K562 (cell line): ENCODE results near the gene AP3M1. TPM values are rescaled to one million over a fixed set of nuclear protein-coding genes. Genes with fewer than 3 reads are reported as not detected.

ENCODE experiments used
- DEAF1 ChIP-seq: fragments of 450-650 bp; formaldehyde crosslinking; IDR thresholded peaks from 2 replicates; pipeline ENCODE4 v1.4.0; 2020; ENCODE audit warnings: mild to moderate bottlenecking, moderate library complexity
- ETV6 ChIP-seq, 3 experiments: fragments of 150-350 bp in 1 of 3; sonication (generic) in 1 of 3; formaldehyde crosslinking in 1 of 3; IDR thresholded peaks; 2 replicates each; pipeline versions ENCODE4 v1.6.1 to v1.8.0; 2014 to 2022; ENCODE audit warnings: borderline replicate concordance in 2 of 3, low read depth in 2 of 3, antibody characterized with exemption in 1 of 3, low read length in 1 of 3, mild to moderate bottlenecking in 1 of 3, missing genetic modification reagents in 1 of 3
- FIP1L1 ChIP-seq: fragments of 200-400 bp; formaldehyde crosslinking; IDR thresholded peaks from 2 replicates; pipeline ENCODE4 v1.6.1; 2018; ENCODE audit warnings: mild to moderate bottlenecking, low read depth, low read length; ENCODE audit not compliant: poor library complexity, severe bottlenecking
- HDAC2 ChIP-seq: fragments of 450-650 bp; IDR thresholded peaks from 2 replicates; pipeline ENCODE4 v1.6.1; 2016; ENCODE audit warnings: mild to moderate bottlenecking
- HES1 ChIP-seq: fragments of 450-650 bp; IDR thresholded peaks from 2 replicates; pipeline ENCODE4 v1.6.1; 2016; ENCODE audit warnings: low read depth, mild to moderate bottlenecking, moderate library complexity
- HNRNPLL ChIP-seq: fragments of 200-400 bp; formaldehyde crosslinking; IDR thresholded peaks from 2 replicates; pipeline ENCODE4 v1.6.1; 2017; ENCODE audit warnings: low read length, low read depth, mild to moderate bottlenecking; ENCODE audit not compliant: poor library complexity, severe bottlenecking
- PCBP1 ChIP-seq: fragments of 200-400 bp; formaldehyde crosslinking; IDR thresholded peaks from 2 replicates; pipeline ENCODE4 v1.6.1; 2018; ENCODE audit warnings: mild to moderate bottlenecking, low read depth, low read length; ENCODE audit not compliant: poor library complexity, severe bottlenecking
- SMARCC2 ChIP-seq: fragments of 450-650 bp; IDR thresholded peaks from 2 replicates; pipeline ENCODE4 v1.6.1; 2017; ENCODE audit warnings: antibody characterized with exemption, moderate library complexity, mild to moderate bottlenecking, low read depth
- SRSF3 ChIP-seq: fragments of 200-400 bp; formaldehyde crosslinking; IDR thresholded peaks from 2 replicates; pipeline ENCODE4 v1.6.1; 2016; ENCODE audit warnings: mild to moderate bottlenecking, low read length, moderate library complexity; ENCODE audit not compliant: insufficient read depth
- TAF1 ChIP-seq: IDR thresholded peaks from 2 replicates; pipeline ENCODE4 v1.6.1; 2011; ENCODE audit warnings: mild to moderate bottlenecking, low read length, moderate library complexity; ENCODE audit not compliant: insufficient read depth, control insufficient read depth, severe bottlenecking; ENCODE audit errors: extremely low read depth
- TBL1XR1 ChIP-seq, 2 experiments: IDR thresholded peaks; 2 replicates each; pipeline ENCODE4 v1.6.1; 2012; ENCODE audit warnings: improper control_type of control experiment in 2 of 2, low read length in 2 of 2, mild to moderate bottlenecking in 1 of 2
- TFAP4 ChIP-seq: sonication (generic); formaldehyde crosslinking; IDR thresholded peaks from 2 replicates; pipeline ENCODE4 v1.8.0; 2022; ENCODE audit warnings: missing genetic modification reagents, mild to moderate bottlenecking, moderate library complexity, borderline replicate concordance
- USF1 ChIP-seq: sonication (generic); formaldehyde crosslinking; IDR thresholded peaks from 2 replicates; pipeline ENCODE4 v1.9.0; 2022; ENCODE audit warnings: mild to moderate bottlenecking, missing genetic modification reagents
- ZBTB43 ChIP-seq: sonication (generic); formaldehyde crosslinking; IDR thresholded peaks from 2 replicates; pipeline ENCODE4 v1.8.0; 2023; ENCODE audit warnings: mild to moderate bottlenecking, missing genetic modification reagents
- ZNF282 ChIP-seq: sonication (generic); formaldehyde crosslinking; IDR thresholded peaks from 2 replicates; pipeline ENCODE4 v1.8.1; 2023; ENCODE audit warnings: missing genetic modification reagents
- ZNF311 ChIP-seq: fragments of 250-450 bp; sonication (Bioruptor Pico); IDR thresholded peaks from 2 replicates; pipeline ENCODE4 v1.4.0; 2020; ENCODE audit warnings: mild to moderate bottlenecking, moderate library complexity
- polyA plus RNA-seq, 8 experiments: library from polyadenylated mRNA; depleted of rRNA in 4 of 8; stranded (reverse) in 5 of 8; unstranded in 3 of 8; fragments of >200 nt; fragmentation: Nextera tagmentation in 2 of 8; fragmentation: Illumina TruSeq in 1 of 8; extraction: Ambion mirVana in 2 of 8; extraction: Trizol in 1 of 8; gene quantifications; 2 replicates each; pipeline versions ENCODE4 v1.2.1 to v1.2.3, GENCODE V29; 2011 to 2014; ENCODE audit warnings: inconsistent platforms in 1 of 8, missing spikeins in 1 of 8
- total RNA-seq, 7 experiments: library from RNA; depleted of rRNA in 6 of 7; stranded (reverse); fragments of >200 nt in 6 of 7; fragmentation: Illumina TruSeq in 2 of 7; extraction: Trizol in 2 of 7; gene quantifications; 2 replicates each; pipeline versions ENCODE4 v1.2.1 to v1.2.3, GENCODE V29; 2011 to 2021; ENCODE audit warnings: low replicate concordance in 1 of 7

The AP3M1 gene
- total and polyA plus RNA-seq, 9 of the 15 experiments (the other 6 are each of a cell fraction or from before 2014, with no cell fraction given): 44.3 to 135 (median 67.6) TPM

- TF ChIP-seq USF1 (peak; percentile 98), TBL1XR1 (IDR thresholded peaks at IDR 0.05; ENCODE audit: low read length in 2 of 2) (no peak; a peak in 2 of 4 replicates), ZBTB43 (CRISPR knock-in tag) (peak; percentile 66; the same call in 1 of the 2 replicates), TFAP4 (CRISPR knock-in tag) (peak; percentile 90), SRSF3 (peak; percentile 14; the same call in 1 of the 2 replicates), HNRNPLL (peak; percentile 29), DEAF1 (no peak), SMARCC2 (0 out of 2 replicates have a peak, but pooled peaks have one; percentile 19), HDAC2 (peak; percentile 87), ZNF282 (no peak), TAF1 (peak; percentile 92), FIP1L1 (peak; percentile 97), PCBP1 (peak; percentile 66), HES1 (peak; percentile 53), ETV6 (IDR thresholded peaks at IDR 0.05; ENCODE audit: borderline replicate concordance in 1 of 2, low read depth in 2 of 2, low read length in 1 of 2) (no peak; a peak in 1 of 4 replicates), ETV6 (CRISPR knock-in tag; IDR thresholded peaks at IDR 0.05; ENCODE audit: borderline replicate concordance) (0 out of 2 replicates have a peak, but pooled peaks have one; percentile 87), ZNF311 (CRISPR knock-in tag) (peak; percentile 11)
Observed at GRCh38 chr10:74176380-74177139, 25.9 kb upstream of the AP3M1 start (continued).
